Thyroid gland (tissue), 4 donors: Measurements from ENCODE around the gene MYDGF.

ENCODE experiments used
- CTCF ChIP-seq, 6 experiments: fragments of 200-600 bp in 3 of 6; fragments of 450-650 bp in 3 of 6; sonication (generic) in 3 of 6; IDR thresholded peaks; one replicate each; pipeline ENCODE4 v1.5.1; 2016 to 2019; ENCODE audit warnings: antibody characterized with exemption in 6 of 6, mild to moderate bottlenecking in 2 of 6, inconsistent platforms in 1 of 6, moderate library complexity in 1 of 6
- POLR2A ChIP-seq, 2 donors: fragments of 450-650 bp; IDR thresholded peaks; one replicate each; pipeline ENCODE4 v1.6.1; 2017; ENCODE audit warnings: antibody characterized with exemption in 2 of 2, mild to moderate bottlenecking in 2 of 2, moderate library complexity in 1 of 2

GRCh38 chr19:4619668-4620294, 50.4 kb downstream of the MYDGF start:
- TF ChIP-seq CTCF (IDR thresholded peaks at IDR 0.05) (no peak), POLR2A (IDR thresholded peaks at IDR 0.05) (no peak)
